GM12891 (cell line): ENCODE measurements around the gene PAX4.

Experiments
- DNase-seq: peaks from one replicate; pipeline ENCODE4 v3.0.0; 2011; ENCODE audit warnings: low spot score; ENCODE audit not compliant: insufficient read length
- FAIRE-seq: peaks from 2 replicates; lab custom pipeline; 2011; peaks lifted over from hg19 to GRCh38; lab: Jason Lieb, UNC
- PAX5 ChIP-seq: IDR thresholded peaks from 2 replicates; pipeline ENCODE4 v1.6.1; 2011; ENCODE audit warnings: low read length, moderate library complexity, mild to moderate bottlenecking; ENCODE audit not compliant: insufficient read depth, severe bottlenecking
- POLR2A ChIP-seq: IDR thresholded peaks from 2 replicates; pipeline ENCODE4 v1.6.1; 2011; ENCODE audit warnings: low read depth, low read length, control low read depth
- POLR2AphosphoS5 ChIP-seq: IDR thresholded peaks from 2 replicates; pipeline ENCODE4 v1.6.1; 2011; ENCODE audit warnings: low read depth, low read length, control low read depth
- POU2F2 ChIP-seq: IDR thresholded peaks from 2 replicates; pipeline ENCODE4 v1.6.1; 2011; ENCODE audit warnings: low read depth, mild to moderate bottlenecking, control low read depth, low read length, moderate library complexity
- SPI1 ChIP-seq: IDR thresholded peaks from 2 replicates; pipeline ENCODE4 v1.6.1; 2011; ENCODE audit warnings: low read depth, low read length, control low read depth
- TAF1 ChIP-seq: IDR thresholded peaks from 2 replicates; pipeline ENCODE4 v1.6.1; 2011; ENCODE audit warnings: low read depth, low read length, control low read depth

PAX4 gene

DNA sequence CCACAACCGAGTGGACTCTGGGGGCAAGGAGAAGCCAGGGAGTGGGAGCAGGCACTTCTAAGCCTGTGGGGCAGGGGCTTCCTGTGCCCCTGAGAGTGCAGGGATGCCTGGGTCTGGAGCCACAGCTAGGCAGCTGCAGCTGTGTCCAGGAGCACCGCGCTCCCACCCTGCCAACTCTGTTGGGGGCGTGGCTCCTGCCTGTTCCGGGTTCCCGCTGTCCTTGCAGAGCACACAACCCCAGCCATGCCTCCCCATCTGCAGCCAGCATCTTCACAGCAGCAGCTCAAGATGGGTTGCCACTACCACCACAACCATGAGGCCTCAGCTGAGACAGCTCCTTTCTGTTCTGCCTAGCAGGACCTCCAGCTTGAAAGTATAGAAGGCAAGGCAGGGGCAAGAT, 8.6 kb downstream of the PAX4 start:
- FAIRE-seq, result no peak

GRCh38 chr7:127608446-127608845, 9.5 kb downstream of the PAX4 start:
- DNase-seq (no peak), FAIRE-seq (no peak)
- TF ChIP-seq PAX5, result no peak
- no peak for TF ChIP-seq POLR2A
- TF ChIP-seq TAF1, result no peak
- no peak for TF ChIP-seq SPI1
- TF ChIP-seq POLR2AphosphoS5, result no peak
- no peak for TF ChIP-seq POU2F2

More for the DNA sequence above, 8.6 kb downstream of the PAX4 start:
- no peak for TF ChIP-seq POLR2A
- no peak for TF ChIP-seq SPI1
- no peak for TF ChIP-seq TAF1
- no peak for TF ChIP-seq POU2F2
- TF ChIP-seq POLR2AphosphoS5, result no peak
- TF ChIP-seq PAX5, result no peak
- DNase-seq, result no peak

- DNase-seq, result no peak
- peak; percentile 9 for FAIRE-seq
- no peak for TF ChIP-seq SPI1
- no peak for TF ChIP-seq POU2F2
- no peak for TF ChIP-seq TAF1
- TF ChIP-seq POLR2AphosphoS5, result no peak
- TF ChIP-seq PAX5, result no peak
- no peak for TF ChIP-seq POLR2A
Measured at GRCh38 chr7:127600885-127601284, 17.1 kb downstream of the PAX4 start.

DNA sequence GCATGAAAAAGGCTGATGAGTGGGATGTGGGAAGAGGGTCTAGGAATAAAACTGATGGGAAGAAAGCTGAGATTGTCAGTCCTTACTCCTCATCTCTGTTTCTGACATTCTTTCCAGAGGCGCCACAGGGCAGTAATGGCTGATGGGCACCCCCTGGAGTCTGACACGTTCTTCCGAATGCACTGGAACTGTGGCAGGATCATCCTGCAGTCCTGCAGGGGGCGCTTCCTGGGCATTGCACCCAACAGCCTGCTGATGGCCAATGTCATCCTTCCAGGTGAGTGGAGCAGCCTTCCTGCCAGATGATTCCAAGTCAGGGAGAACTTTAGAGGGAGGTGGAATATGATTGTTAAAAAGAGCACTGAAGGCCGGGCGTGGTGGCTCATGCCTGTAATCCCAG, 19.6 kb downstream of the PAX4 start:
- no peak for FAIRE-seq
- no peak for DNase-seq
- TF ChIP-seq POLR2A, result no peak
- no peak for TF ChIP-seq POLR2AphosphoS5
- TF ChIP-seq PAX5, result no peak
- no peak for TF ChIP-seq TAF1
- no peak for TF ChIP-seq POU2F2
- no peak for TF ChIP-seq SPI1

GRCh38 chr7:127595737-127596136, 22.2 kb downstream of the PAX4 start:
- FAIRE-seq (no peak), DNase-seq (no peak)
- TF ChIP-seq SPI1 (no peak), POU2F2 (no peak), TAF1 (no peak), PAX5 (no peak), POLR2AphosphoS5 (no peak), POLR2A (no peak)

GRCh38 chr7:127594490-127594889, 23.5 kb downstream of the PAX4 start:
- no peak for FAIRE-seq
- DNase-seq, result no peak
- TF ChIP-seq POU2F2 (no peak), POLR2A (no peak), PAX5 (no peak), POLR2AphosphoS5 (no peak), TAF1 (no peak), SPI1 (peak; percentile 22; the same call in 1 of the 2 replicates)

GRCh38 chr7:127592550-127592949, 25.4 kb downstream of the PAX4 start:
- DNase-seq, result no peak
- TF ChIP-seq SPI1 (no peak), POLR2A (no peak; the same call in 1 of the 2 replicates), POLR2AphosphoS5 (no peak), PAX5 (no peak), POU2F2 (no peak), TAF1 (no peak)
- FAIRE-seq, result no peak

- TF ChIP-seq SPI1, result no peak
- no peak for TF ChIP-seq POLR2AphosphoS5
- no peak for TF ChIP-seq POLR2A
- FAIRE-seq (no peak), DNase-seq (no peak)
Measured at GRCh38 chr7:127591591-127591990, 26.4 kb downstream of the PAX4 start.

DNA sequence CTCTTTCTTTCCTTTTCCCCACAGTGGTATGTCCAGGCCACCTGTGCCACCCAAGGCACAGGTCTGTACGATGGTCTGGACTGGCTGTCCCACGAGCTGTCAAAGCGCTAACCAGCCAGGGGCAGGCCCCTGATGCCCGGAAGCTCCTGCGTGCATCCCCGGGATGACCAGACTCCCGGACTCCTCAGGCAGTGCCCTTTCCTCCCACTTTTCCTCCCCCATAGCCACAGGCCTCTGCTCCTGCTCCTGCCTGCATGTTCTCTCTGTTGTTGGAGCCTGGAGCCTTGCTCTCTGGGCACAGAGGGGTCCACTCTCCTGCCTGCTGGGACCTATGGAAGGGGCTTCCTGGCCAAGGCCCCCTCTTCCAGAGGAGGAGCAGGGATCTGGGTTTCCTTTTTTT, 26.8 kb downstream of the PAX4 start:
- no peak for FAIRE-seq
- TF ChIP-seq TAF1, result no peak
- TF ChIP-seq SPI1, result no peak
- no peak for TF ChIP-seq POLR2AphosphoS5
- TF ChIP-seq POU2F2, result no peak
- TF ChIP-seq PAX5, result no peak
- no peak for TF ChIP-seq POLR2A
- DNase-seq, result no peak

- no peak for TF ChIP-seq POU2F2
- TF ChIP-seq PAX5, result no peak
- DNase-seq (no peak), FAIRE-seq (no peak)
Measured at GRCh38 chr7:127589896-127590295, 28.0 kb downstream of the PAX4 start.
